ENCODE results near the gene YARS1.

GRCh38 chr1:32780005-32780404 is 37.2 kb downstream of the YARS1 start:
- no peak for TF ChIP-seq CTCF (IDR thresholded peaks at IDR 0.05)
- no peak for TF ChIP-seq POLR2A (IDR thresholded peaks at IDR 0.05)
